SK-N-SH treated with all-trans-retinoic acid at 6 μM for 48 hours (cell line): ENCODE measurements around the gene DAND5.

ENCODE experiments used
- CSDC2 ChIP-seq: fragments of 250-450 bp; sonication (Bioruptor Pico); IDR thresholded peaks from 2 replicates; pipeline ENCODE4 v1.5.0; 2020; ENCODE audit warnings: mild to moderate bottlenecking, moderate library complexity
- CSRNP3 ChIP-seq: fragments of 250-450 bp; sonication (Bioruptor Pico); IDR thresholded peaks from 2 replicates; pipeline ENCODE4 v1.5.1; 2021; ENCODE audit warnings: mild to moderate bottlenecking, moderate library complexity
- POU6F1 ChIP-seq: fragments of 250-450 bp; sonication (Bioruptor Pico); IDR thresholded peaks from 2 replicates; pipeline ENCODE4 v1.8.0; 2021; ENCODE audit warnings: low read depth, mild to moderate bottlenecking, moderate library complexity, borderline replicate concordance
- ZC3H10 ChIP-seq: fragments of 250-450 bp; sonication (Bioruptor Pico); IDR thresholded peaks from 2 replicates; pipeline ENCODE4 v1.5.1; 2021; ENCODE audit warnings: mild to moderate bottlenecking, moderate library complexity
- ZFP3 ChIP-seq: fragments of 250-450 bp; sonication (Bioruptor Pico); IDR thresholded peaks from 2 replicates; pipeline ENCODE4 v1.5.0; 2020; ENCODE audit warnings: mild to moderate bottlenecking, moderate library complexity
- ZNF70 ChIP-seq: fragments of 450-650 bp; formaldehyde crosslinking; IDR thresholded peaks from 2 replicates; pipeline ENCODE4 v1.5.0; 2020; ENCODE audit warnings: mild to moderate bottlenecking, moderate library complexity

- TF ChIP-seq ZNF70 (CRISPR knock-in tag), result no peak
- TF ChIP-seq CSRNP3 (CRISPR knock-in tag), result no peak
- TF ChIP-seq ZC3H10 (CRISPR knock-in tag), result no peak
- no peak for TF ChIP-seq ZFP3 (CRISPR knock-in tag)
- TF ChIP-seq CSDC2 (CRISPR knock-in tag), result no peak
- no peak for TF ChIP-seq POU6F1 (CRISPR knock-in tag)
These were observed 33.7 kb downstream of the DAND5 start for GRCh38 chr19:13003081-13003480.
